Natural killer cell treated with Interleukin-12 subunit alpha and Interleukin-12 subunit beta and Interleukin-15 and Interleukin-18, amount 100 ng/mL, for 72 hours (primary cell): Measurements from ENCODE around the gene IL1R2. TPM values are rescaled to one million over a fixed set of nuclear protein-coding genes. Genes with fewer than 3 reads are reported as not detected.

ENCODE experiments used
- ATAC-seq, 2 donors: fragments of 150-1000 bp; cut with Tn5 transposase in 1 of 2; sonication (Bioruptor Pico), chemical (Tn5 transposase) in 1 of 2; 2 replicates each; pipeline ENCODE4 v1.10.0; 2021
- DNase-seq: peaks from one replicate; pipeline ENCODE4 v3.0.0; 2022; ENCODE audit warnings: low spot score
- H3K27ac Mint-ChIP-seq, 2 donors: 1 replicate in 1 of 2; 2 replicates in 1 of 2; pipeline ENCODE4 v1.8.0; 2022; ENCODE audit warnings: mixed read lengths in 2 of 2, mild to moderate bottlenecking in 1 of 2, moderate library complexity in 1 of 2
- H3K27me3 Mint-ChIP-seq, 2 donors: 1 replicate in 1 of 2; 2 replicates in 1 of 2; pipeline ENCODE4 v1.8.0; 2022; ENCODE audit warnings: mixed read lengths in 2 of 2
- H3K36me3 Mint-ChIP-seq: one replicate; pipeline ENCODE4 v1.8.0; 2022; ENCODE audit warnings: mixed read lengths
- H3K4me1 Mint-ChIP-seq, 2 donors: 1 replicate in 1 of 2; 2 replicates in 1 of 2; pipeline ENCODE4 v1.8.0; 2022; ENCODE audit warnings: low read depth in 2 of 2, mixed read lengths in 2 of 2, mild to moderate bottlenecking in 1 of 2
- H3K4me3 Mint-ChIP-seq: one replicate; pipeline ENCODE4 v1.8.0; 2022; ENCODE audit warnings: mixed read lengths
- H3K9me3 Mint-ChIP-seq: 2 replicates; pipeline ENCODE4 v1.8.0; 2022; ENCODE audit warnings: mixed read lengths
- total RNA-seq, 2 donors: library from RNA; stranded (reverse); gene quantifications; one replicate each; pipeline ENCODE4 v1.2.3, GENCODE V29; 2022

IL1R2 gene
- total RNA-seq, 2 donors from 2014 or later = not detected

DNA sequence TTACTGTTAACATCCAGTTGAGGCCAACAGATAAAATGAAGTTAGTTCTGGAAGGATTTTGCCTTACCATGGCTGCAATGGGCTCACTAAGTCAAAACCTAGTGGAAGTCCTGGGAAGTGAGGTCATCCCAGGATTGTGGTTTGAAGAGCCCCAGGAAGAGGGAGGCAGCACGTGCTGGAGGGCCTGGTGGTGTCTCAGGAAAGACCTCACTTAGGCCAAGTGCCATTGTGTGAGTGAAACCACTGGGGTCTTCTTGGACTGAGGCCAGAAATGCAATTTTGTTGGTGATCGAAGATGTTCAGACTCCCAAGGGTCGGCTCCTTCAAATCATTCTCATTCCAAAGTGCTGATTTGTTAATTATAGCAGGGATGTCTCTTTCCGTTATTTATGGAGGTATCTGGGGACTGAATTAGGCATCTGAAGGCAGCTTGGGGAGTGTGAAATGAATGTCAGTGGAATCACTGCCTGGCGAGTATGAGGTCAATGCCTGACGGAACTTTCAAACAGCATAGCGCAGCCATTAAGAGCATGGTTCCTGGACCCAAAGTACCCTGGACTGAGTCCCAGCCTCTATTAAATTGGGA, 60.0 kb downstream of the IL1R2 start:
- peaks cover 18 to 22% of the 10 kb centered on the region in 2 donors for H3K27me3 Mint-ChIP-seq
- no peaks in the 10 kb centered on the region for H3K4me1 Mint-ChIP-seq
- no peak overlapping the region for H3K4me3 Mint-ChIP-seq
- no peak for DNase-seq
- no peak for ATAC-seq
- no peaks in the 10 kb centered on the region for H3K9me3 Mint-ChIP-seq
- H3K27ac Mint-ChIP-seq = no peak overlapping the region
- no peaks in the 10 kb centered on the region for H3K36me3 Mint-ChIP-seq

DNA sequence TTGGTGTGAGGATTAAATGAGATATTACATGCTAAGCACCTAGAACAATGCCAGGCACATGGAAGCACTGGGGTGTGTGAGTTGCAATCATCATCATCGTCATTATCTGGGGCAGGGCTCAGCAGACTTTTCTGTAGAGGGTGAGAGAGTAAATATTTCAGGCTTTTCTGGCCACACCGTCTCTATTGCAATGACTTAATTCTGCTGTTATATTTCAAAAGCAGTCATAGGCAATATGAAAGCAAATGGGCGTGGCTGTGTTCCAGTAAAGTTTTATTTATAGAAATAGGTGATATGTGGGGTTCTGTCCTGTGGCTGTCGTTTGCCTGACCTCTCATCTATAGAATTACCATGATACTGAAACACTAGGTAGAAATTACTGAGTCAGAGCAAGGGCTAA, 60.6 kb downstream of the IL1R2 start:
- Mint-ChIP-seq H3K4me3 (no peak overlapping the region), H3K36me3 (no peaks in the 10 kb centered on the region), H3K9me3 (no peaks in the 10 kb centered on the region), H3K4me1 (peaks cover 0 to under 1% of the 10 kb centered on the region in 2 donors), H3K27me3 (peaks cover 12 to 21% of the 10 kb centered on the region in 2 donors), H3K27ac (no peak overlapping the region)
- ATAC-seq (peak in 1 of 2 donors; percentile 13), DNase-seq (no peak)

GRCh38 chr2:102053096-102053495, 61.3 kb downstream of the IL1R2 start:
- no peak for DNase-seq
- Mint-ChIP-seq H3K4me3 (no peak overlapping the region), H3K27ac (no peak overlapping the region), H3K4me1 (peaks cover 0 to 6% of the 10 kb centered on the region in 2 donors), H3K9me3 (no peaks in the 10 kb centered on the region), H3K36me3 (no peaks in the 10 kb centered on the region), H3K27me3 (peaks cover 5 to 15% of the 10 kb centered on the region in 2 donors)
- peak in 1 of 2 donors; percentile 6 for ATAC-seq

DNA sequence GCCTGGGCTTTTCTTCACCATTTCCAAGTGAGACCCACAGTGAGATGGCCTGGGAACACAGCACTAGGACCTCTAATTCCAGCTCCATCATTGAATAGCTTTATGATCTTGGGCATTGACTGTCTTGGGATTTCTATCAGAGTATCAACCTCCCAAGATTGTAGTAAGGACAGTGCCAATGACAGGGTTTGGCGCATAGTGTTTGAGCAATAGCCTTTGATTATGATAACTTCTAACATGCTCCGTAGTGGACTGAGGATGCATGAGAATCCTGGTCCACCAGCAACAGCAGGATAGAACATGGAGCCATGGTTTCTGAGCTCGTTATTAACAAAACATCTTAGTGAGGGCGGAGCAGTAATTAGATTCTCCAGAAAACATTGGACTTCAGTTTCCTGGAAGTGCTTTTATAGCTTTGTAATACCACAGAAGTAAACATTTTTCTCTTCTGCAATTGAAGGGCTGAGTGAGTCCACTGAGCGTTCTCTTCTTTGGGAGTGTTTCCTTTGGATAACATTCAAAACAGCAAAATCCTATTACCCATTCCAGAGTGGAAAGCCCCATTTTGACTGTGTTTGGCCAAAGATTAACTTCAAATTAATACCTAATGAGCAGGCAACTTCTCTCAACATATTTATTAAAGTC, 63.7 kb downstream of the IL1R2 start:
- Mint-ChIP-seq H3K9me3 (no peaks in the 10 kb centered on the region), H3K27me3 (peaks cover 9 to 19% of the 10 kb centered on the region in 2 donors), H3K4me1 (peaks cover 2 to 6% of the 10 kb centered on the region in 2 donors), H3K36me3 (no peaks in the 10 kb centered on the region), H3K27ac (no peak overlapping the region), H3K4me3 (no peak overlapping the region)
- ATAC-seq (no peak), DNase-seq (no peak)

- Mint-ChIP-seq H3K27me3 (peaks cover 9 to 19% of the 10 kb centered on the region in 2 donors), H3K4me3 (no peak overlapping the region), H3K4me1 (peaks cover 2 to 6% of the 10 kb centered on the region in 2 donors), H3K9me3 (no peaks in the 10 kb centered on the region), H3K27ac (no peak overlapping the region), H3K36me3 (no peaks in the 10 kb centered on the region)
- no peak for DNase-seq
- no peak for ATAC-seq
These were observed 64.4 kb downstream of the IL1R2 start for GRCh38 chr2:102056079-102056581.

DNA sequence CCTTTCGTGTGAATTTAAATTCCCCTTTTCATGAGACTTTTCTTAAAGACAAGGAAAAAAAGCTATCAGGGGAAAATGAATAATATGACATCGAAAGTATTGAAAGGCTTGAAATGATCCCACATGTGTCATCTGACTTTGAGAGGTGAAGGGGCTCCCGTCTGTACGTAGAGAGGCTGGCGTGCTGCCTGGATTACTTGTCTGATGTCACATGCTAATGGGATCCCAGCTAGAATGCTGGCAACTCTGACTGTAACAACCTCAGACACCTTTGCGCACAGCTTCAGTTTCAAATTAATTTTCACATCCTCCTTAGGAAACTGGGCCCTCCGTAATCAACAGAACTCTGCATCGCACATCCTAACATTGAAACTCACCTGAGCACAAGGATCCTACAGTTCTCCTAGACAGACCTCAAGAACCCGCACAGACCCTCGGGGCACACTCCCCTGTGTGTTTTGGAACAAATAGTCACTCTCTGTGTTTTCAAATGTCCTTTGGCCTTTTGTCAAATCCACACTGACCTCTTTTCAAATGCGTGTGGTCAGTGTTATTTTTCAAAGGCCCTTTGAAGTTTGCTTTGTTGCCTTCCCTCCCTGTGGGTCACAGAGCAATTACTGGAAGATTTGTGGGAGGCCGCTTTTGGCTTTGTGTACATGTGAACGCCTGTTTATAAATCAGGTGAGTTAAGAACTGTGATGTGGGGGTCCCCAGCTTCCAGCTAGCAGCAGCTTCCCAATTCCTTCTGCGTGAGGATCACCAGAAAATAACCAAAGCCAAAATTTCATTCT, 65.9 kb downstream of the IL1R2 start:
- no peak overlapping the region for H3K4me3 Mint-ChIP-seq
- no peak for ATAC-seq
- H3K9me3 Mint-ChIP-seq = no peaks in the 10 kb centered on the region
- no peak overlapping the region for H3K27ac Mint-ChIP-seq
- no peaks in the 10 kb centered on the region for H3K36me3 Mint-ChIP-seq
- H3K27me3 Mint-ChIP-seq = peaks cover 9 to 15% of the 10 kb centered on the region in 2 donors
- peaks cover 11 to 15% of the 10 kb centered on the region in 2 donors for H3K4me1 Mint-ChIP-seq
- DNase-seq = no peak

DNA sequence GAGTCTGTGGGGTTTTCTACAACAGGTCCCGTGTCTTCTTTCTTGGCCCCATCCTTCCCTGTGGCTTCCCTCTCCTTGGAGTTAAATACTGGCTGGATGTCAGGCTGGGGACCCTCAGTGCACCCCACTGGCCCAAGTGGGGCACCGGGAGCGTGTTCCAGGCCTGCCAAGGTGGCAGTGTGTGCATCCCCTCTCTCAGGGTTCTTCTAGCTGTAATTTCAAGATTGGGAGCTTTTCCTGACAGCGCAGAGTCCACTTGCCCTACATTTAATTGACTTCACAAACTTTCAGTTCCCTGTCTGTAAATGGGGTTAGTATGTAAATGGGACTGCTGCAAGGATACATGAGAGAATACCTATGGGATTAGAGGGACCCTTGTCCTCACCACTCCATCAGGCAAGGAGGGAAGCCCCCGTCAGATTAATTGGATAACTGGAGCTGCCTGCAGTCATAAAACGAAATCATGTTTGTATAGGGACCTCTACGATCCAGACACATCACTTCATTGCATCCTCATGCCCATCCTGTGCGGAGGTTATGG, 66.6 kb downstream of the IL1R2 start:
- no peak overlapping the region for H3K27ac Mint-ChIP-seq
- no peaks in the 10 kb centered on the region for H3K9me3 Mint-ChIP-seq
- no peak for ATAC-seq
- H3K36me3 Mint-ChIP-seq = no peaks in the 10 kb centered on the region
- peaks cover 9% of the 10 kb centered on the region in 2 donors for H3K27me3 Mint-ChIP-seq
- H3K4me1 Mint-ChIP-seq = peaks cover 17 to 22% of the 10 kb centered on the region in 2 donors
- DNase-seq = no peak
- H3K4me3 Mint-ChIP-seq = no peak overlapping the region

DNA sequence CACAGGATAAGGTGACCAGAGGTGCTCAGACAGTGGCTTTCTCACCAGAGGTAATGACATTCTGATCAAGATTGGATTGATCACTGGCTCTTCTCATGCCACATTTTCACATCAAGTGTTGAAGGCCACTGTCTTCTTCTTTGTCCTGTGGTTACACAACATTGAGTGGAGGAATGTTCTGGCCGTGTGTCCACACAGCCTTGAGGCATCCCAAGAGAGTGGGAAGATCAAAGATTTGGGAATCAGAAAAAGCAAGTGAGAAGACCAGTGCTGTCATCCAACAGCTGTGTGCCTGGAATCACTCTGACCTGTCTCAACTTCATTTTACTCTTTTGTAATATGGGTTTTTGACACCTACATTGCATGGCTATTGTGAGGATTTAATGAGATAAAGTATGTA, 67.4 kb downstream of the IL1R2 start:
- Mint-ChIP-seq H3K4me1 (peaks cover 20 to 30% of the 10 kb centered on the region in 2 donors), H3K4me3 (no peak overlapping the region), H3K9me3 (no peaks in the 10 kb centered on the region), H3K27ac (no peak overlapping the region), H3K27me3 (peaks cover 9% of the 10 kb centered on the region in 2 donors), H3K36me3 (no peaks in the 10 kb centered on the region)
- ATAC-seq (no peak), DNase-seq (no peak)

DNA sequence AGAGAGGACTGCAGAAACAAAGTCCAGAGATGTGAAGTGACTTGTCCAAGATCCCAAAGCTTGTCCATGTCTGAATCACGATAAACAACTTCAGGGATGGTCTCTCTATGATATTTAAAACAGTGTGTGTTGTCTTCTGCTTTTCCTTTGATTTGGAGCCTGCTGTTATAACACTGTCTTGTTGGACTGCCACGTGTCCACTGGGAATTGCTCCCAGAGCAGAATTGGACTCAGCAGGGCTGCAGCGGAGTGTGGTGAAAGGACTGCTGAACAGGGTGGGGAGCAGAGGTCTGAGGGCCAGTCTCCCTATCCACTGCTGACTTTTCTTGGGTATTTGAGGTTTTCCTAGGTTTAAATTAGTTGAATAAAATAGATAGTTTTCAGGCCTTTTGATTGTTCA, 68.3 kb downstream of the IL1R2 start:
- Mint-ChIP-seq H3K27ac (no peak overlapping the region), H3K4me1 (peaks cover 29 to 39% of the 10 kb centered on the region in 2 donors), H3K4me3 (no peak overlapping the region), H3K9me3 (no peaks in the 10 kb centered on the region), H3K36me3 (no peaks in the 10 kb centered on the region), H3K27me3 (peaks cover 9 to 12% of the 10 kb centered on the region in 2 donors)
- DNase-seq = no peak
- no peak for ATAC-seq

DNA sequence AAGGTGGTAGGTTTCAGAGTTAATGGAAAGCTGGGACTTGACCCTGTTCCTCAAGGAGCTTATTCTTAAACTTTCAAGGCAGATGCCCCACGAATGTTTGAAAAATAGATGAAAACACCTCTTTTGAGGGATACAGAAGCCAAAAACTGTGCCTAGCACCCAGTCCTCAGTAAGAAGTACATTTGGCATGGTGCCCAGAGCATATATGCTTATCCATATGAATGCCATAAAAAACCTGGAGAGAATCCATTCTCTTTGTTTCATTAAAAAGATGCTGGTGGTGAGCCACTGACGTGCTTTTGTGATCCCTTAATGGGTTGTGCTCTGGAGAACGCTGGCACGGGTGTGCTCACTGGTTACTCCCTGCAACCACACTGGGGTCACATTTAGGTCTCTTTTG, 69.0 kb downstream of the IL1R2 start:
- H3K27ac Mint-ChIP-seq = no peak overlapping the region
- DNase-seq (no peak), ATAC-seq (no peak)
- H3K9me3 Mint-ChIP-seq = no peaks in the 10 kb centered on the region
- H3K4me1 Mint-ChIP-seq = peaks cover 29 to 43% of the 10 kb centered on the region in 2 donors
- H3K36me3 Mint-ChIP-seq = no peaks in the 10 kb centered on the region
- no peak overlapping the region for H3K4me3 Mint-ChIP-seq
- peaks cover 10 to 11% of the 10 kb centered on the region in 2 donors for H3K27me3 Mint-ChIP-seq

DNA sequence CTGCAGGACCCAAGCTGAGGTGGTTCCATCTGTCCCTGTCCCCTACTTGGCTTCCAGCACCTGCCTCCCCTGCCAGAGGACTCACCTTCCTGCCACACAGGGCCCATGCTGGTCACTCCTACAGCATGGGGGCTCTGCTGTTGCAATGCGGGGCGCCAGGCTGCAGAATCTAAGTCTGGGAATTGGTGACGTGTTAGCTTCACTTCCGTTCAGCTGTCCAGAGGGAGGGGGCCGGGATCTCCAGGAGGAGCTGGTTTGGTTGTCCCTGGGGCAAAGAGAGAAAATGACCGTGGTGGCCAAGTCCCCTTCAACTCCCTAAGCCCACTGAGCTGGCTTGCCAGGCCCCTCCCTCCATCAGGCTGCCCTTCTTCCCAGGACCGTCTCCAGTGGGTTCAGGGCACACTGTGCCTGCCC, 69.5 kb downstream of the IL1R2 start:
- ATAC-seq (no peak), DNase-seq (no peak)
- Mint-ChIP-seq H3K4me1 (peaks cover 29 to 48% of the 10 kb centered on the region in 2 donors), H3K9me3 (peaks cover 3% of the 10 kb centered on the region), H3K27me3 (peaks cover 15% of the 10 kb centered on the region in 2 donors), H3K27ac (no peak overlapping the region), H3K4me3 (no peak overlapping the region), H3K36me3 (no peaks in the 10 kb centered on the region)

DNA sequence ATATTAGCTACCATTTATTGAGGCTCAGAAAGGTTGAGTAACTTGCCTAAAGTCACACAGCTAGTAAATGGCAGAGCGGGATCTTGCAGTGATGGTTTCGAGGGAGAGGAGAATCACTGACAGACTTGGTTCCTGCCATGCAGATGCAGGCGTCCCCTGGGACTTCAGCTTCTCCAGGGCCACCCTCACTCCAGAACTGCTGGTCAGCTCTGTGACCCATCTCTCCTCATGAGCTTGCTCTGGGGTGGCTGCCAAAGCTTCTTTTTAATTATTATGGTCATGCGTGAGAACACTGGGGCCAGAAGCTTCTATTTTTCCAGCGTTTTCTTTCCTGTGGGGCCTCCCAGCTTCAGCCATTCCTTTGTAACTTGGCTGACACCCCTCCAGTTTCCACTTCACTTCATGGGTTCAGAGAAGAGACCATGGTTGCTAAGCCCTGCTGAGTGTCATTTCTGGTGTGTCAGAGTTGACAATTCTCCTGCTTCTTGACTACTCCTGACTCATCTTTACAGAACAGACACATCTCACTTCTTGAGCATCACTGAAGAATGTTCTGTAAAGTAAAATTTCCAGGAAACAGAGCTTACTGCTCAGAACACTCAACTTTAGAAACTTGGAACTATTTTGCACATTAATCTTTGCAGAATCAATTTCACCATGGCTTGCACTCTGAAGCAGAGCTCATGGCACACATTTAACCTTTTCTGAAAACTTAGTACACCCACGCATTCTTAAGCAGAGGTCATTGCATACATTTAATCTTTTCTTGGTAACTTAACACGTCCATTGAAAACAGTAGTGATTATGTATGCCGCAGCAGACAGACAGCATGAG, 70.4 kb downstream of the IL1R2 start:
- peak; percentile 82 to 87 for ATAC-seq
- peaks cover 3% of the 10 kb centered on the region for H3K9me3 Mint-ChIP-seq
- H3K4me3 Mint-ChIP-seq = peak overlapping the region; percentile 49
- H3K27me3 Mint-ChIP-seq = peaks cover 18 to 23% of the 10 kb centered on the region in 2 donors
- H3K36me3 Mint-ChIP-seq = no peaks in the 10 kb centered on the region
- H3K27ac Mint-ChIP-seq = peak overlapping the region; percentile 69 to 73
- peaks cover 29 to 51% of the 10 kb centered on the region in 2 donors for H3K4me1 Mint-ChIP-seq
- no peak for DNase-seq

- Mint-ChIP-seq H3K27ac (peak overlapping the region; percentile 69 to 73), H3K36me3 (no peaks in the 10 kb centered on the region), H3K27me3 (peaks cover 23% of the 10 kb centered on the region in 2 donors), H3K4me1 (peaks cover 29 to 46% of the 10 kb centered on the region in 2 donors), H3K4me3 (peak overlapping the region; percentile 49), H3K9me3 (peaks cover 3% of the 10 kb centered on the region)
- no peak for ATAC-seq
- DNase-seq = no peak
These were observed 71.0 kb downstream of the IL1R2 start for GRCh38 chr2:102062802-102063201.
